ENCODE results near the gene CBY2. TPM values are rescaled to one million over a fixed set of nuclear protein-coding genes. Genes with fewer than 3 reads are reported as not detected.
A peak's percentile ranks its signal among the peaks of the same experiment; 100 is the strongest.

The CBY2 gene
- total RNA-seq, 1 donor from 2014 or later: not detected

DNA sequence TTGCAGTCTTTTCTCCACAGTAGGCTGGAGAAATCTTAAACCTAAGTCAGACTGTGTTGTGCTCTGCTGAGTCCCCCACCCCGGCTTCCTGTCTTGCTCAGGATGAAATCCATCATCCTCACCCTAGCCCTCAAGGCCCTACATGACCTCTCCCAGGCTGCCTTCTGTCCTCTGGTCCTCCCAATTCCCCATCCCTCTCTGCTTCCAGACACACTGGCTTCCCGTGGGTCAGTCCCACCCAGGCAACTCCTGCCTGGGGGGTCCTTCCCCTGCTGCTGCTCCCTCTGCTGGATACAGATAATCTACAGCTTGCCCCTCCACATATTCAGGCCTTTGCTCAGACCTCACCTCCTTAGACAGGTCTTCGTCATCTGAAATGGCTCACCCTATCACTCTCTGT, 18.4 kb upstream of the CBY2 start:
- H3K36me3 ChIP-seq: no peaks in the 10 kb centered on the region
- H3K27ac ChIP-seq: no peak overlapping the region
- intact Hi-C loops (cut with DNase I): no loop called here
- no peak overlapping the region for H3K4me3 ChIP-seq
- H3K27me3 ChIP-seq: no peaks in the 10 kb centered on the region
- no peaks in the 10 kb centered on the region for H3K9me3 ChIP-seq
- no peak for TF ChIP-seq CTCF (IDR thresholded peaks at IDR 0.05)
- ATAC-seq: peak; percentile 16
- DNase-seq: no peak
- H3K4me1 ChIP-seq: no peaks in the 10 kb centered on the region

DNA sequence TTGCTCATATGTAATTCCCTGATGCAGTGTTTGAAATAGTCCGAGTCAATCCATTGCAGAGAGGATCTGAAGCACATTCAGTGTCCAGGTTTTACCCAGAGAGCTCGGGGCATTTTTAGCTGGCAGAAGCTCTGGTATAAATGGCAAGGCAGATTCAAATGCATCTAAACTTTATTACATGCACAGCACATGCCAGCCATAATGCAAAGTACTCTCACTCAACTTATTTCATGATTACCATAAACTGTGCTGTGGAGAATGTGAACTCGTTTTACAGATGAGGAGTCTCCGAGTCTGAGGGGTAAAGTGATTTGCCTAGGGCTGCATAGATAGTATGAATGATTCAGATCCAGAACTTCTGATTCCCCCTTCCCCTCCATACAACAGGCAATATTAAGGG, 13.5 kb upstream of the CBY2 start:
- intact Hi-C loops (cut with DNase I): no loop called here
- no peaks in the 10 kb centered on the region for H3K27me3 ChIP-seq
- TF ChIP-seq CTCF (IDR thresholded peaks at IDR 0.05): no peak
- H3K4me1 ChIP-seq: no peaks in the 10 kb centered on the region
- DNase-seq: no peak
- no peak overlapping the region for H3K4me3 ChIP-seq
- ATAC-seq: no peak
- no peak overlapping the region for H3K27ac ChIP-seq
- H3K9me3 ChIP-seq: no peaks in the 10 kb centered on the region
- no peaks in the 10 kb centered on the region for H3K36me3 ChIP-seq

DNA sequence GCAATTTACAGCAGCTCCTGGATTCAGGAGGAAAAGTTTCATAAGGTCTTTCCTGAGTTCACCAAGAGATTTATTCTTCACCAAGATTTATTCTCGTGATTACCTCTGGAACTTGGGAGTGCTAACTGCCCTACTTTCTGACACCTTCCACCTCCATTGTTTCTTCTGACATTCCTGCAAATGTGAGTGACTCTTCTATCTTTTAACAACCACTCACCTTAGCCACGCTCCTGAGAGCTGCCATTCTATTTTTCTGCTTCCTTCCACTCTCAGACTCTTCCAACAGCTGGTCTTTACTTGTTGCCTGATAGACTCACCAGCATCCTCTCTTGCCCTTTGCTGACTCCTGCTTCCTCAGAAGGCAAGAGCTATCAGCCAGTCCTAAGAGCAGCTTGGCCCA, 11.5 kb upstream of the CBY2 start:
- Histone ChIP-seq H3K4me1 (no peaks in the 10 kb centered on the region), H3K27ac (no peak overlapping the region), H3K36me3 (no peaks in the 10 kb centered on the region), H3K9me3 (no peaks in the 10 kb centered on the region), H3K27me3 (no peaks in the 10 kb centered on the region), H3K4me3 (no peak overlapping the region)
- DNase-seq (no peak), ATAC-seq (no peak)
- TF ChIP-seq CTCF (IDR thresholded peaks at IDR 0.05): no peak
- intact Hi-C loops (cut with DNase I): no loop called here

DNA sequence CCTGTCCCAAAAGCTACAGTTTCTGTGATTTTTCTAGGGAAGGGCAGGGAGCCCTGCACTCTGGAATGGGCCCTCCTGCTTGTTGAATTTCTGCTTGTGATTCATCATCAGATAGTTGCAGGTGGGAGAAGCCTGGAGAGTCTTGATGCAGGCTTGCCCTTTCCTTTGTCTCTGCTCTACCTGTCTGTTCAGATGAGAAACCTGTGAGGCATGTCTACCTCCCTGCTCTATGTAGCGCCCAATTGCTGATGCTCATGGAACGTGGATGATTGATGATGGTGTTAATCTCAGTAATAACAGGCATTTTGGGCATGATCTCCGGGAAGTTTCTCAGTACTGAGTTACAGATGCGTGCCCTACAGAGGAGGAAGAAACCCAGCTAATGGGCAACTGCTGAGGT, 10.9 kb upstream of the CBY2 start:
- Histone ChIP-seq H3K9me3 (no peaks in the 10 kb centered on the region), H3K27me3 (no peaks in the 10 kb centered on the region), H3K4me1 (no peaks in the 10 kb centered on the region), H3K27ac (no peak overlapping the region), H3K36me3 (no peaks in the 10 kb centered on the region), H3K4me3 (no peak overlapping the region)
- intact Hi-C loops (cut with DNase I): no loop called here
- ATAC-seq: no peak
- TF ChIP-seq CTCF (IDR thresholded peaks at IDR 0.05): no peak
- DNase-seq: no peak

- no peak overlapping the region for H3K4me3 ChIP-seq
- no peak for ATAC-seq
Observed at GRCh38 chr13:45691667-45692066, 10.5 kb upstream of the CBY2 start.

More at GRCh38 chr13:45691667-45692066, 10.5 kb upstream of the CBY2 start:
- intact Hi-C loops (cut with DNase I): no loop called here
- no peaks in the 10 kb centered on the region for H3K36me3 ChIP-seq
- H3K27me3 ChIP-seq: no peaks in the 10 kb centered on the region
- DNase-seq: no peak
- no peaks in the 10 kb centered on the region for H3K9me3 ChIP-seq
- H3K4me1 ChIP-seq: peaks cover 2% of the 10 kb centered on the region
- H3K27ac ChIP-seq: no peak overlapping the region
- TF ChIP-seq CTCF (IDR thresholded peaks at IDR 0.05): no peak
